ENCODE measurements around the gene SLC25A4.
"Not testable (repeated sequence)": the region's sequence is repeated elsewhere in the genome, so short reads cannot be mapped to it uniquely, and the experiment has no call there.

SLC25A4 gene

DNA sequence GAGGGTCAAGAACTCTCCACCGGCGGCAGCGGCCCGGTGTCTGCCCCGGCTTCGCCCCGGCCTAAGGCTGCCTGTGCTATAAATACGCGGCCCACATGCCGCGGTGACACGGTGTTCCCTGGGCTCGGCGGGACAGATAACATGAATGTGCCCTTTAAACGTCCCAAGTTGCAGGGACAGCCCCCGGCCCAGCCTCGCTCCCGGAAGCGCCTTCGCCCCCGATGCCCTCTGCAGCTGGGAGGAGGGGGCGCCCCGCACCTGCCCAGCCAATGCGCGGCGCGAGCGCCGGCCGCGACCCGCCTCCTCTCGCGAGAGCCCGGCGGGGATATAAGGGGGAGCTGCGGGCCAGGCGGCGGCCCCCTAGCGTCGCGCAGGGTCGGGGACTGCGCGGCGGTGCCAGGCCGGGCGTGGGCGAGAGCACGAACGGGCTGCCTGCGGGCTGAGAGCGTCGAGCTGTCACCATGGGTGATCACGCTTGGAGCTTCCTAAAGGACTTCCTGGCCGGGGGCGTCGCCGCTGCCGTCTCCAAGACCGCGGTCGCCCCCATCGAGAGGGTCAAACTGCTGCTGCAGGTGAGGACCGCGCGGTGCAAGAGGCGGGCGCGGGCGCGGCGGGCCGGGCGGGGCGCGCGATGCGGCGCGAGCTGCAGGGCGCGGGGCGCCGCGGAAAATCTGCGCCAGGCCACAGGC, at the start of gene SLC25A4:
Gene SLC25A4, plus strand, starts transcription at position 355 of the 689 bp plus-strand sequence. Its CDS starts 107 bp downstream, at position 462.
- peak; percentile 69 for DNase-seq

- DNase-seq, result no peak
Observed at GRCh38 chr4:185093603-185094002, 49.5 kb upstream of the SLC25A4 start.

GRCh38 chr4:185096032-185096653, 46.9 kb upstream of the SLC25A4 start:
- DNase-seq, result no peak

GRCh38 chr4:185098474-185098873, 44.6 kb upstream of the SLC25A4 start:
- DNase-seq, result no peak

DNA sequence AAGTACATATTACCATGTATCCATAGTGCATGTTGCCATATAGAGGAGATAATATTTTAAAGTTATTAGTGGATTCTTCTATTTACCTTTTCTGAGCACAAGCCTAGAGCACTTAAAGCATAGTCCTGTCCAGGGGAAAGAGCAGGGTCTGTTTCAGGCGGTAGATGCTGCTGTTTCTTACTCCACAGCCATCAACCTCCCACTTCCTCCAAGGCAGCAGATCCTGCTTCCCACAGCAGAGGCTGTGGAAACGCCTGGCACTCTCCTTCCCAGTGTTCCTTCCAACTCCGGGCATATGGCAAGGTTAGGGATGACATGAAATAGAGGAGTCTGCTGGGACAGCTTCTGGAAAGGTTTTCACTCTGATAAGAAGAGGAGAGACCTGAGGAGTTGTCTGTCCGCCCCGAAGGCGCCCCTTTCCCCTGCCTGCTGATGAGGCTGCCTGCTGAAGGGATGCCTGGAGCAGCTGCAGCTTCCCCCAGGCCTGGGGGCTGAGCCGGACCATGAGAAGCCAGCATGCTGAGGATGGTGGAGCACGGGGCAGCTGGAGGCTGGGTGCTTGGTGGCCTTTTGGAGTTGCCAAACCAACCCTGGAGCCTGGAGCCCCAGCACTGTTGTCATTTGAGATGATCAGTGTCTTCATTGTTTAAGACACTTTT, 43.9 kb upstream of the SLC25A4 start:
- DNase-seq, result no peak

- no peak for DNase-seq
Observed at GRCh38 chr4:185099940-185100339, 43.1 kb upstream of the SLC25A4 start.

DNA sequence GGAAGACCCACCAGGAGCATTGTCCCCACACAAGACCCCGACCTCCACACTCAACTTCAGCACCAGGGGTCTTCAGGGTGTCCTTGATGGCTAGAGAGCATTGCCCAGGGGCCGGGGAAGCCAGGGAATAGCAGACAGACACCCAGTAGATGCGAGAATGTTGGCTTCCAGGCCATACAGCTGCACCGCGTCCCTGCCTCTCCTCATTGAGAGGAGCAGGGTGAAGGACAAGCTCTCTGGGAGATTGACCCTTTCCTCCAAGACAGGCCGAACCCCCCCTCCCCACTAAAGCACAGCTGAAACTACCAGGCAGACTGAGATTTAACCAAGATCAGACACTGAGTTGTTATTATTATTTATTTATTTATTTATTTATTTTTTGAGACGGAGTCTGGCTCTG, 42.6 kb upstream of the SLC25A4 start:
- no peak for DNase-seq

DNA sequence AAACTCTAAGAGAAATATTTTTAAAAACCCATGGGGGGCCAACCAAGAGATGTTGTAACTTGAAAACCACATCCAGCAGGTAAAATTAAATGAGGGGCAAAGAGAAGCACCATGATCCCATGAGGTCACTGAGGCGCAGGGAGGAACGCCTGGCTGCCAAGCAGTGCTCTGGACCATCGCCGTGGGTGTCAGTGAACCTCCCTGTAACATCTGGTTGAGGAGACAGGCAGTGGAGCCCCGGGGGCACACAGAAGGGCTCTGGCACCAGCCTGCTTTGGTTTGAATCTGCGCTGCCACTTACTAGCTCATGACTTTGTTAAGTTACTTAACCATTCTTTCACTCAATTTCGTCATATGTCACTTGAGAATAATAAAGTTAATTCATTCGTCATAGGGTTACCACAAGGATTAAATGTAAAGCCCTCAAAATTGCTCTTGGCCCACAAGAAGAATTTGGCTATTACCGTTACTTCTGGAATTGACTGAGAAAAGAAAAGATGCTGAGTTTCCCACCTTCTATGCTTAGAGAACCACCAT, 41.6 kb upstream of the SLC25A4 start:
- no peak for DNase-seq

DNA sequence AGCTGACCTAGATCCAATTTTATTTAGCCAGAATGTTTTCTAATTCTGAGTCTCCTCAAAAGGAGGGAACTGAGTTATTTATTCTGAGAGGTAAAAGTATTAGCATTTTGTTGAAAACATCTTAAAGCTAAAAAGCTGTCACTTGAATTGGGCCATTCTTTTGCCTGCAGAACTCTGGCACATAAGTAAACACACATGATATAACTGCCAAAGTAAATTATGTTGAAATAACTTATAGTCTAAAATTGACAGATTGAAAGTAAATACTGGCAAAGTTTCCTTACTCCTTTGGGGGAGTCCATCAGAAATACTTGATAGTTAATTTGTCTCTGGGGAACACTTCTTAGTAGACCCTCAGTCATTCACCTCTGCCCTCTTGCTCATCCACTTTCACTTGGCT, 38.3 kb upstream of the SLC25A4 start:
- no peak for DNase-seq

DNA sequence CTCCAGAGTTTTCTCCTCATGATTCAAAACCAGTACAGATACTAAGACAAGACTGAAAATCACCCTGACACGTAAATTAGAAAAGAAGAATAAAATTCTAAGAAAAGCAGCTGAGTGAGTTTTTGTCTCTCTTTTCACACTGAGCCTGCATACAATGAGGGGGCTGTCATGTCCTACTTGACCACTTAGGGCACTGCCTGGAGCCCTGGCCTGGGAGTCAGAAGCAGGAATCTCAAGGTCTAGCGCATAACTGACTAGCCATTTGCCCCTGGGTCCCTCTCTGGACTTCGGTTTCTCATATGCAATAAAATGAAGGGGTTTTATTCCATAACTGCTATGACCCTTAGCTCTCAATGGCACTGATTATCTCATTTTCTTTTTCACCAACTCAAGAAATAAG, 36.7 kb upstream of the SLC25A4 start:
- DNase-seq, result no peak

DNA sequence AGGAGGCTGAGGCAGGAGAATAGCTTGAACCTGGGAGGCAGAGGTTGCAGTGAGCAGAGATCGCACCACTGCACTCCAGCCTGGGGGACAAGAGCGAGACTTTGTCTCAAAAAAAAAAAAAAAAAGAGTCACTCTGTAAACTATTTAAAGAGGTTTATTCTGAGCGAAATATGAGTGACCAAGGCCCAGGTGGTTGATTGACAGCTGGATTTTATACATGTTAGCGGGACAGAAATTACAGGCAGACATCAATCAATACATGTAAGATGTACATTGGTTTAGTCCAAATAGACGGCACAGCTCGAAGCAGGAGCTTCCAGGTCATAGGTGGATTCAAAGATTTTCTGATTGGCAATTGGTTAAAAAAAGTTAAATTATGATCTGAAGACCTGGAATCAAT, 35.5 kb upstream of the SLC25A4 start:
- DNase-seq, result not testable (repeated sequence)

- no peak for DNase-seq
Observed at GRCh38 chr4:185108185-185108584, 34.9 kb upstream of the SLC25A4 start.

DNA sequence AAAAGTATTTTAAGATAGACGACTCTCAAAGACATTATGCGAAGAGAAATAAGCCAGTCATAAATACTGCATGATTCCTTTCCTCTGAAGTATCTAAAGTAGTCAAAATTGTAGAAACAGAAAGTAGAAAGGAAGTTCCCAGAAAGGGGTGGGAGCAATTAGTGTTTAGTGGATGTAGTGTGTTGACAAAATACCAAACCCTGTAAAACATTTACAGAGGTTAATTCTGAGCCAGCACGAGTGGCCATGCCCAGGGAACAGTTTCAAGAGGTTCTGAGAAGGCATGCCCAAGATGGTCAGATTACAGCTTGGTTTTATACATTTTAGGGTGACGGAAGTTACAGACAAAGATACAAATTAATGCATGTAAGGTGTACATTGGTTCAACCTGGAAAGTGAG, 34.4 kb upstream of the SLC25A4 start:
- no peak for DNase-seq

GRCh38 chr4:185109736-185110135, 33.3 kb upstream of the SLC25A4 start:
- DNase-seq, result no peak

GRCh38 chr4:185110375-185110823, 32.7 kb upstream of the SLC25A4 start:
- no peak for DNase-seq

DNA sequence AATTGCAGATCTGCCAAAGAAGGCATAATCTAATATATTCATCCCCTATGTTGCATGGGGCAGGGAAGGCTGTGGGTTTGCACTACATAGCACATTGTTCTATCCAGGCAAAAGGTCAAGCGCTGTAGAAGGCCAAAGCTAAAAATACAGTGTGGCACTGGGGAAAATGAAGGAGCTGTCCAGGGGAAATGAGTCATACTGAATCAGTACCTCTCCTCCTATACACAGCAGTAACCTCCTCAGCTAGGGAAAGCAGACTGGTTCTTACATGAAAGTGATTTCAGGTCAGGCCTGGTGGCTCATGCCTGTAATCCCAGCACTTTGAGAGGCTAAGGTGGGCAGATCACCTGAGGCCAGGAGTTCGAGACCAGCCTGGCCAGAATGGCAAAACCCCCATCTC, 31.0 kb upstream of the SLC25A4 start:
- no peak for DNase-seq

- DNase-seq, result no peak
Observed at GRCh38 chr4:185113340-185113739, 29.7 kb upstream of the SLC25A4 start.

- no peak for DNase-seq
Observed at GRCh38 chr4:185115827-185116232, 27.2 kb upstream of the SLC25A4 start.

DNA sequence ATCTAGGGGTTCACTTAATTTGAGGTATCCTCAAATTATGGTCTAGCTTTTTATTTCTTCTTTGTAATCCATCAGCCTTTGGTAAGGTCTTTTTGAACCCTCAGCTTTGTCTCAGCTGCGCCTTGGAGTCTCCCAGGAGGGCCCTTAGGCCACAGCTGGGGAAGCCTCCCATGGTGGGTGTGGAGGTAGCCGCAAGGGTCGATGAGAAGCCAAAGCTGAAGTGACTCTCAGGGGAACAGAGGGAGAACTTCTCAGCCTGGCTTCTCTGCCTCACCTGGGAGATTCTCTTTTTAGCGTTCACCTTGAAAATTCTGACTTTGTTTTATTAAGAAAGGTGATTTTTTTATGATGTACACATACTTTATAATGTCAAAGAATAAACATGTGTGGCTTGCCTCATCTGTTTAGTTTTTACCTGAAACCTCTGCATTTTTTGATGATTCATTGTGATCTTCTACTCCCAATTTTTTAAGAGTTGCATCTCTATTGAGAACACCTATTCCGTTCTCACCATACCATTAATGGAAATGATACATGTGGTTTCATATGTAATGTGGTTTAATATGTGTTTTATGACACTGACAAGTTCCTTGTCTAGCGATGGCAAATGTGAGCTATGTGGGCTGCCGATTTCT, 25.6 kb upstream of the SLC25A4 start:
- DNase-seq, result no peak

DNA sequence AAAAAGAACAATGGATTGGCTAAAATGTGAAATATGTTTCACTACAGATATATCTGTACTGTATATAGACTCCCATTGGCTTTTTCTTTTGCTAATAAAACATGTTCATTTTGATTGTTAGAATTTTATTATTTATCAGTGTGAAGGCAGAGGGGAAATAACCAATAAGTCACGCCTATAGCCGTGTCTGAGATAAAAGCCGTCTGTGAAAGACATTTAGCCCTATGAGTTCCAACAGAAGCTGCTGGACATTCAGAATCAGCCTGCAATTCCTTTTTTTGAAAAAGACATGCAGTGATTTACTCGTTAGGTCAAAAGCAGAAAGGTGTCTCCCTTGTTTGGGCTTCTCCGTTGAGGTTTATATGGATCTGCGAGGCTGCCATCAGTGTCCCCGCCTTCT, 24.2 kb upstream of the SLC25A4 start:
- no peak for DNase-seq

DNA sequence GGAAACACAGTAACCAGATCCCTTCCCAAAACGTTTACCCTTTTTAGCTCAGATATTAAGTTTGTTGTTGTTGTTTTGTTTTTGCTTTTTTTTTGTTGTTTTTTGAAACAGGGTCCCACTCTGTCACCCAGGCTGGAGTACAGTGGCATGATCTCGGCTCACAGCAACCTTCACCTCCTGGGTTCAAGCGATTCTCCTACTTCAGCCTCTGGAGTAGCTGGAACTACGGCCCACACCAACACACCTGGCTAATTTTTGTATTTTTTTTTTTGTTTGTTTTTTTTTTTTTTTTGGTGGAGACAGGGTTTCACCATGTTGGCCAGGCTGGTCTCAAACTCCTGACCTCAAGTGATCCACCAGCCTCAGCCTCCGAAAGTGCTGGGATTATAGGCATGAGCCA, 23.6 kb upstream of the SLC25A4 start:
- not testable (repeated sequence) for DNase-seq

GRCh38 chr4:185119927-185120630, 23.0 kb upstream of the SLC25A4 start:
- no peak for DNase-seq

GRCh38 chr4:185120631-185120946, 22.5 kb upstream of the SLC25A4 start:
- no peak for DNase-seq

All from activated effector memory CD4-positive, alpha-beta T cell treated with Interleukin-2 at 50 U/mL for 16 hours (primary cell).